Measurements from ENCODE around the gene NFIX.

GRCh38 chr19:13033244-13033643, 38.0 kb downstream of the NFIX start:
- TF ChIP-seq CTCF (IDR thresholded peaks at IDR 0.05) (no peak), POLR2A (IDR thresholded peaks at IDR 0.05) (no peak), EP300 (IDR thresholded peaks at IDR 0.05; ENCODE audit: low read depth) (no peak), POLR2AphosphoS5 (IDR thresholded peaks at IDR 0.05) (no peak)
